ENCODE data around the gene RANBP9.

Gene RANBP9

DNA sequence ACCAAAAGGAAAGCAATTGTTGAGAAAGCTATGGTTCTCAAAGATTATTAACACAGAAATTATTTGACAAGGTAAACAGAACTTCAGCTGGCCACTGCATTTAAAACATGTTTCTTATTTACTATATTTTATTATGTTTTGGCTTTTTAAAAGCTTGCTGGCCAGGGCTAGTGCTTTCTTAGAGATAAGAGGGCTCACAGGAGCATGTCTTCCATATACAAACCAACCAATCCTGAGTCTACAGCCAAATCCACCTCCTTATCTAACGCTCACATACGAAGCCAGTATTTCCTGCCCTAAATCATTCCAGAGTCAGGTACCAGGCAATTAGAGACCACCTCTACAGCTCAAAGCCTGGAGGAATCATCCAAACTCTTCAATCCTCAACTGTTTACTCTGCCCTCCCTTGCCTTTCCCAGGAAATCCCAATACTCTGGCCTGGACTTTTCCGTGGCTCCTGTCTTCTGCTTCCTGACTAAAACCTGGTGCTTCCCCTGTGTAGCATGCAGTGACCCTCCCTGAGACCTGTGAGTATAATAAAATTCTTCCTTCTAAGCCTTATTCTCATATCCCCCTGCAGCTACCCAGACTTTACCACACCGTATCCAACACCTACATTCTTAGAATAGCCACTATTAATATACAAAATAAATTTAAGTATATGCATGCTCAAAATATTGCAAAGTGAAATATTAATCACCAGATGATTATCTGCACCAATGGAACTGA is 33.2 kb downstream of the RANBP9 start:
- TF ChIP-seq, protein P1, sequence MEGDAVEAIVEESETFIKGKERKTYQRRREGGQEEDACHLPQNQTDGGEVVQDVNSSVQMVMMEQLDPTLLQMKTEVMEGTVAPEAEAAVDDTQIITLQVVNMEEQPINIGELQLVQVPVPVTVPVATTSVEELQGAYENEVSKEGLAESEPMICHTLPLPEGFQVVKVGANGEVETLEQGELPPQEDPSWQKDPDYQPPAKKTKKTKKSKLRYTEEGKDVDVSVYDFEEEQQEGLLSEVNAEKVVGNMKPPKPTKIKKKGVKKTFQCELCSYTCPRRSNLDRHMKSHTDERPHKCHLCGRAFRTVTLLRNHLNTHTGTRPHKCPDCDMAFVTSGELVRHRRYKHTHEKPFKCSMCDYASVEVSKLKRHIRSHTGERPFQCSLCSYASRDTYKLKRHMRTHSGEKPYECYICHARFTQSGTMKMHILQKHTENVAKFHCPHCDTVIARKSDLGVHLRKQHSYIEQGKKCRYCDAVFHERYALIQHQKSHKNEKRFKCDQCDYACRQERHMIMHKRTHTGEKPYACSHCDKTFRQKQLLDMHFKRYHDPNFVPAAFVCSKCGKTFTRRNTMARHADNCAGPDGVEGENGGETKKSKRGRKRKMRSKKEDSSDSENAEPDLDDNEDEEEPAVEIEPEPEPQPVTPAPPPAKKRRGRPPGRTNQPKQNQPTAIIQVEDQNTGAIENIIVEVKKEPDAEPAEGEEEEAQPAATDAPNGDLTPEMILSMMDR (IDR thresholded peaks at IDR 0.05): no peak
- TF ChIP-seq ZFX (IDR thresholded peaks at IDR 0.05; ENCODE audit: borderline replicate concordance): no peak
- H3K27ac ChIP-seq: peak overlapping the region; percentile 78

DNA sequence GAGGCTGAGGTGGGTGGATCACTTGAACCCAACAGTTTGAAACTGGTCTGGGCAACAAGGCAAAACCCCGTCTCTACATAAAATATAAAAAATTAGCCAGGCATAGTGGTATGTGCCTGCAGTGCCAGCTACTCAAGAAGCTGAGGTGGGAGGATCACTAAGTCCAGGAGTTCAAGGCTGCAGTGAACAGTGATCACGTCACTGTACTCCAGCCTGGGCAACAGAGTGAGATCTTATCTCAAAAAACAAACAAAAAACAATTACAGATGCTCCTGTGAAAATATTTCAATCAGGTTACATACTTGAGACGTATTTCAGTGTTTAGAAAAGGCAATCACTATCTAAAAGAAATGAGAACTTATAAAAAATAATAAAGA is 33.8 kb downstream of the RANBP9 start:
- H3K27ac ChIP-seq: peak overlapping the region; percentile 78
- TF ChIP-seq ZFX (IDR thresholded peaks at IDR 0.05; ENCODE audit: borderline replicate concordance): no peak
- TF ChIP-seq, protein P1 (IDR thresholded peaks at IDR 0.05): no peak

DNA sequence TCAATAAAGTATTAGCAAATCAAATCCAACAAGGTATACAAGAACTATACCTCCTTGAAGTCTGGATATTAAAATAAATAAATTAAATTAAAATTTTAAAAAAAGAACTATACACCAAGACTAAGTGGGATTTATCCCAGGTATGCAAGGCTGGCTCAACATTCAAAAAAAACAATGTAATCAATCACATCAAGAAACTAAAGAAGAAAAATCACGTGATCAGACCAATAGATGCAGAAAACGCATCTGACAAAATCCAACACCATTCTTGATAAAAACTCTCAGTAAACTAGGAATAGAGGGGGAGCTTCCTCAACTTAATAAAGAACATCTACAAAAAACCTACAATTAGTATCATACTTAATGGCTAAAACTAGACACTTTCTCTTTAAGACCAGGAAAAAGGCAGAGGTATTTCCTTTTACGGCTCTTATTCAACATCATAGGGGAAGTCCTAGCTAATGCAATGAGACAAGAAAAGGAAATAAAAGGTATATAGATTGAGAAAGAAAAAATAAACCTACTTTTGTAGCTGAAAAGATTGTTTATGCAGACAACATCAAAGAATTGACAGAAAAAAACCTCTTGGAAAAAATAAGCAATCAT is 35.0 kb downstream of the RANBP9 start:
- no peak for TF ChIP-seq ZFX (IDR thresholded peaks at IDR 0.05; ENCODE audit: borderline replicate concordance)
- TF ChIP-seq, protein P1 (IDR thresholded peaks at IDR 0.05): no peak
- H3K27ac ChIP-seq: no peak overlapping the region

DNA sequence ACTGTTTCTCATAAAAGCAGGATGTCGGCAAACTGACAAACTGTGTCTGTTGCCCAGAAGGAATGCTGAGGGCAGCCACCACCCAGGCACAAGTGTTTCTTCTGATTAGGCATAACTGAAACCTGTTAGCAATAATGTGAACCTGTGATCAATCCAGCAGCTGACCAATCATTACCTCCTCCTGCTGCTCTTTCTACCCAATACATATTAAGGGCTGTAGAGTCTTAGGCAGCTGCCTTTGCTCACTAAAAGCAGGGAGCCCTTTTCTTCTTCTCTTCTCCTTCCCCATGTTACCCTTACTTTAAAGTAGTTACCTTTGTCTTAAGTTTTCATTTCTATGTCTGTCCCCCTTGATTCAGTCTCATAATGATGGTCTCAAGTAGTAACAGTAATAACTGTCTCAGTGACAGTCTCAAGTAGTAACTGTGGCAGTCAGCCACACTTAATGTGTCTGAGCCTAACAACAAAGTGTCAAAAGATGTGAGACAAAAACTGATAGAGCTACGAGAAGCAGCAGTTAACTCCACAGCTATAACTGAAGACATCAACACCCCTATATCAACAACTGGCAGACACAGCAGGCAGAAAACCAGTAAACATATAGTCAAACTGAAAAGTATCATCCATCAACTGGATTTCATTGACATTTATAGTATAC is 37.0 kb downstream of the RANBP9 start:
- TF ChIP-seq, protein P1 (IDR thresholded peaks at IDR 0.05): no peak
- no peak for TF ChIP-seq ZFX (IDR thresholded peaks at IDR 0.05; ENCODE audit: borderline replicate concordance)
- H3K27ac ChIP-seq: no peak overlapping the region

DNA sequence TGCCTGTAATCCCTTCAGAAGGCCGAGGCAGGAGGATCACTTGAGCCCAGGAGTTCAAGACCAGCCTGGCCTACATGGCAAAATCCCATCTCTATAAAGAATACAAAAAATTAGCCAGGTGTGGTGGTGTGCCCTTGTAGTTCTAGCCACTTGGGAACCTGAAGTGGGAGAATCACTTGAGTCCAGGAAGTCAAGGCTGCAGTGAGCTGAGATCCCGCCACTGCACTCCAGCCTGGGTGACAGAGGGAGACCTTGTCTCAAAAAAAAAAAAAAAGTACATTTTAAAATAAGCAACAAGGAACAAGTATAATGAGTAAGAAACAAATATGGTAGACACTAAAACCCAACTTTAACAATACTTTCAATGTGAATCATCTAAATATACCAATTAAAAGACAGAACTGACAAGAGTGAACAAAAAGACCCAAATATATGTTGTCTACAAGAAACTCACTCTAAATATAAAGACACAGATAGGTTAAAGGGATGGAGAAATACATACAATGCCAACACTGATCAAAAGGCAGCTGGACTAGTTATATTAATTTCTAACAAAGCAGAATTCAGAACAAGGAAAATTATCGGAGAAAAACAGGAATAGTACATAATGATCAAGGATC is 37.7 kb downstream of the RANBP9 start:
- H3K27ac ChIP-seq: no peak overlapping the region
- TF ChIP-seq, protein P1 (IDR thresholded peaks at IDR 0.05): no peak
- no peak for TF ChIP-seq ZFX (IDR thresholded peaks at IDR 0.05; ENCODE audit: borderline replicate concordance)

DNA sequence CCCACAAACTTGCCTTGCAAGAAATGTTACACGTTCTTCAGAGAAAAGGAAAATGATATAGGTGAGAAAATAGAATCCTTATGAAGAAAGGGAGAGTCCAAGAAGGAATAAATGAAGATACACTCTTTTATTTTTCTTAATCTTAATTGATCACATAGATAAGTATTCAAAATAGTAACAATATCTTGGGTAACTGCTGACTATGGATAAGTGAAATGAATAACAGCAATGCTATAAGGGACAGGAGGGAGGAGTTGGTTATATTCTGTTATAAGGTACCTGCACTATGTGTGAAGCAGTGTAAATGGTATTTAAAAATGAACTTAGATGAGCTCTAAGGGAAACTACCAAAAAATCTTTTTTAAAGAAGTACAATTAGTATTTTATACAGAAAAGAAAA is 38.3 kb downstream of the RANBP9 start:
- no peak overlapping the region for H3K27ac ChIP-seq
- TF ChIP-seq, protein P1 (IDR thresholded peaks at IDR 0.05): no peak
- no peak for TF ChIP-seq ZFX (IDR thresholded peaks at IDR 0.05; ENCODE audit: borderline replicate concordance)

Measured in 22Rv1 (cell line).